Measurements from ENCODE around the gene MYPOP.

The MYPOP gene

GRCh38 chr19:45863840-45864628 is 38.4 kb downstream of the MYPOP start, which contains the start of gene FOXA3:
Gene FOXA3 (plus strand): TSS chr19:45864326. CDS start chr19:45864457, 131 bp downstream.
- peak; percentile 53 for DNase-seq (ENCODE audit: low spot score)

GRCh38 chr19:45863335-45863839 is 39.0 kb downstream of the MYPOP start:
- no peak for DNase-seq (ENCODE audit: low spot score)

- DNase-seq (ENCODE audit: low spot score) = peak; percentile 99
These were observed 39.7 kb downstream of the MYPOP start, which contains the start of gene SYMPK for GRCh38 chr19:45862564-45863334. Gene SYMPK (minus strand): TSS chr19:45863147. CDS start chr19:45854495, 8,652 bp downstream.

GRCh38 chr19:45862271-45862563 is 40.2 kb downstream of the MYPOP start:
- no peak for DNase-seq (ENCODE audit: low spot score)

GRCh38 chr19:45860359-45861259 is 41.8 kb downstream of the MYPOP start:
- no peak for DNase-seq (ENCODE audit: low spot score)

GRCh38 chr19:45854167-45854778 is 48.1 kb downstream of the MYPOP start:
- DNase-seq (ENCODE audit: low spot score) = no peak

- no peak for DNase-seq (ENCODE audit: low spot score)
These were observed 49.4 kb downstream of the MYPOP start for GRCh38 chr19:45852983-45853382.

- no peak for DNase-seq (ENCODE audit: low spot score)
These were observed 50.2 kb downstream of the MYPOP start for GRCh38 chr19:45852145-45852750.

- no peak for DNase-seq (ENCODE audit: low spot score)
These were observed 53.5 kb downstream of the MYPOP start for GRCh38 chr19:45848922-45849321.

- no peak for DNase-seq (ENCODE audit: low spot score)
These were observed 54.8 kb downstream of the MYPOP start for GRCh38 chr19:45847663-45848062.

- no peak for DNase-seq (ENCODE audit: low spot score)
These were observed 60.2 kb downstream of the MYPOP start for GRCh38 chr19:45842198-45842597.
